Ascending aorta (tissue), 2 donors: ENCODE data around the gene TMEM40. TPM values are rescaled to one million over a fixed set of nuclear protein-coding genes. Genes with fewer than 3 reads are reported as not detected.

Experiments used
- DNase-seq, 2 donors: peaks; one replicate each; pipeline ENCODE4 v3.0.0-alpha.2; 2019; ENCODE audit warnings: low spot score in 2 of 2
- H3K27ac ChIP-seq, 2 donors: fragments of 200-600 bp; sonication (generic); one replicate each; pipeline ENCODE4 v1.5.1; 2016 to 2017; ENCODE audit warnings: mild to moderate bottlenecking in 1 of 2
- H3K27me3 ChIP-seq: fragments of 200-600 bp; sonication (generic); one replicate; pipeline ENCODE4 v1.5.1; 2017
- H3K36me3 ChIP-seq, 2 donors: fragments of 200-600 bp; sonication (generic); one replicate each; pipeline ENCODE4 v1.5.1; 2016
- H3K4me1 ChIP-seq, 2 donors: fragments of 200-600 bp; sonication (generic); one replicate each; pipeline ENCODE4 v1.5.1; 2016 to 2017; ENCODE audit warnings: mild to moderate bottlenecking in 1 of 2
- H3K4me3 ChIP-seq, 2 donors: fragments of 200-600 bp; sonication (generic); one replicate each; pipeline ENCODE4 v1.5.1; 2016 to 2017; ENCODE audit warnings: mild to moderate bottlenecking in 1 of 2
- H3K9me3 ChIP-seq, 2 donors: fragments of 200-600 bp; sonication (generic); one replicate each; pipeline ENCODE4 v1.5.1; 2016
- intact Hi-C: fragments of 100-400 bp; cut with DNase I; formaldehyde crosslinking; loops from one replicate; pipeline ENCODE4 v1.15.1; 2023
- total RNA-seq: library from RNA; depleted of rRNA; stranded (reverse); fragments of >200 nt; gene quantifications from one replicate; pipeline ENCODE4 v1.1.0, GENCODE V29; 2016
- TF ChIP-seq, protein P1 (sequence below), 3 experiments: fragments of 200-600 bp in 2 of 3; fragments of 450-650 bp in 1 of 3; sonication (generic) in 2 of 3; IDR thresholded peaks; one replicate each; pipeline ENCODE4 v1.5.1; 2016 to 2019; ENCODE audit warnings: antibody characterized with exemption in 3 of 3, mild to moderate bottlenecking in 1 of 3, moderate library complexity in 1 of 3

The TMEM40 gene
- total RNA-seq, 1 donor from 2014 or later, result not detected

DNA sequence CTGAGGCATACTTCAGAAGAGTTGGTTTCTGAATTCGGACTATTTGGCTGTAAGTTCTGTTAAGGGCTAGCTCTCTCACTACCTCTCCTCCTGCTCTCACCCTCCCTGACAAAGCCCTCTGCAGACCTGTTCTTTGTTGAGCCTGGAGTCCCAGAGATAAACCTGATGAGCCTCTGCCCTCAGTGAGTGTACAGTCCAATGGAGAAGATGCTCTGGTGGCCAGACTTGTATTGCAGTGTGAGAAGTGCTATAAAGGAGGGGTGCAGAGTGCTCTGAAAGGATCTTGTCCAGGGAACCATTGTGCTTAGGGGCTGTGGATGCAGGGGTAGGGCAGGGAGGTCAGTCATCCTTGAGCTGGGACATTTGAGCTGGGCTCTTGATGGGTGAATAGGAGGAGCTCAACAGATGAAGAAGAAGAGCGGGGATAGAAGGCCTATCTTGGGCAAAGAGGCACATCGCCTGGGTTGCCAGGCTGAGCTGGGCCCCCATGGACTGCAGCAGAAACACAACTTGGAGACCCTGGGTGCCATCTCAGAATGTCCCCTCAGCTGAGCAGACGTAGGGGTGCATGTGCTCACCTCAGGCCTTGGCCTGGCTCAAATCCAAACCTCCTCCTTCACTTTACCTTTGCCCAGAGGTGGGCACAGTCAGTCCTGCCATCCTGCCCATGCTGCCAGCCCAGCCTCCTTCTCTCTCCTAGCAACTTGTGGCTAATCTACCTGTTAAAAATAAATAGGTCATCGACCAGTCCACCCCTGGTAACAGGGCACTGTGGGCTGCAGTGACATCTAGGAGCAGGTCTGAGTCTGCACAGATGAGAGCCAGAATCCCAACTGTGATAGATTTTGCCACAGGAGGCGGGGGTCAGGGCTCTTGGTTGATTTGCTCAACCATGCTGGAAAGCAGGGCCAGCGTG lies 40.7 kb upstream of the TMEM40 start:
- H3K27ac ChIP-seq, result peak overlapping the region; percentile 93 to 95
- peaks cover 7 to 16% of the 10 kb centered on the region in 2 donors for H3K36me3 ChIP-seq
- intact Hi-C loops, result loop anchor here (5.0 kb wide), 2 partner anchors 93 to 242 kb away; partner anchors contain the start of gene MKRN2
- H3K27me3 ChIP-seq, result no peaks in the 10 kb centered on the region
- DNase-seq, result no peak
- TF ChIP-seq, protein P1, sequence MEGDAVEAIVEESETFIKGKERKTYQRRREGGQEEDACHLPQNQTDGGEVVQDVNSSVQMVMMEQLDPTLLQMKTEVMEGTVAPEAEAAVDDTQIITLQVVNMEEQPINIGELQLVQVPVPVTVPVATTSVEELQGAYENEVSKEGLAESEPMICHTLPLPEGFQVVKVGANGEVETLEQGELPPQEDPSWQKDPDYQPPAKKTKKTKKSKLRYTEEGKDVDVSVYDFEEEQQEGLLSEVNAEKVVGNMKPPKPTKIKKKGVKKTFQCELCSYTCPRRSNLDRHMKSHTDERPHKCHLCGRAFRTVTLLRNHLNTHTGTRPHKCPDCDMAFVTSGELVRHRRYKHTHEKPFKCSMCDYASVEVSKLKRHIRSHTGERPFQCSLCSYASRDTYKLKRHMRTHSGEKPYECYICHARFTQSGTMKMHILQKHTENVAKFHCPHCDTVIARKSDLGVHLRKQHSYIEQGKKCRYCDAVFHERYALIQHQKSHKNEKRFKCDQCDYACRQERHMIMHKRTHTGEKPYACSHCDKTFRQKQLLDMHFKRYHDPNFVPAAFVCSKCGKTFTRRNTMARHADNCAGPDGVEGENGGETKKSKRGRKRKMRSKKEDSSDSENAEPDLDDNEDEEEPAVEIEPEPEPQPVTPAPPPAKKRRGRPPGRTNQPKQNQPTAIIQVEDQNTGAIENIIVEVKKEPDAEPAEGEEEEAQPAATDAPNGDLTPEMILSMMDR (IDR thresholded peaks at IDR 0.05), result no peak
- H3K9me3 ChIP-seq, result no peaks in the 10 kb centered on the region
- H3K4me1 ChIP-seq, result peaks cover 3 to 13% of the 10 kb centered on the region in 2 donors
- no peak overlapping the region for H3K4me3 ChIP-seq

DNA sequence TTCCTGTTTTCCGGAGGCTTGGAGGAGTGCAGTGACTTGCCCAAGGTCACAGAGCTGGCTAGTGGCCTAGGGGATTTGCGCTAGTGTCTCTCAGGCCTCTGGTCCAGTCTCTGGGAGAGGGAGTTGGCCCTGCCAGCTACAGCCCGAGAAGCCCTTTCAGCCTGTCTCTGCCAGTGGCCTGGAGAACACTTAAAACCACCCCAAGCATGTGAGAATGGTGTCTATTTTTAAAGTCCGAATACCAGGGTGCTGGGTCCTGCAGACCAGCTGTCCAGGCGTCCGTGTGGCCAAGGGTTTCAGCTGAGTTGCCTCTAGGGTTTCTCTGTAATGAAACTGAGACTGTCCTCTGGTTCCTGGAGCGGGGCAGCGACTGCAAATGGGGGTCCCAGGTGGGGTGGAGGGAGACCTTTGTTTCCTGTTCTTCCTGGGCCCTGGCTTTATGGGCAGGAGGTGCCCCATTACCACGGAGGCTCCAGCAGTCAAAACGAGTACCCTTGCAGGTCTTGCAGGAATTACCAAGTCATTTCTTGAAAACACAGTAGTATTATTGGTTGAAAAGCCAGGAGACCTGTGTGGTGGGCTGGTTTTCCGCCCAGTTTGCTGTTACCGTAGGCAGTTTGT lies 39.6 kb upstream of the TMEM40 start:
- Histone ChIP-seq H3K9me3 (no peaks in the 10 kb centered on the region), H3K4me3 (peak overlapping the region in 1 of 2 donors; percentile 73), H3K4me1 (peaks cover 3 to 13% of the 10 kb centered on the region in 2 donors), H3K36me3 (peaks cover 5 to 6% of the 10 kb centered on the region in 2 donors), H3K27me3 (no peaks in the 10 kb centered on the region), H3K27ac (peak overlapping the region; percentile 93 to 95)
- intact Hi-C loops, result loop anchor here (5.0 kb wide), 2 partner anchors 94 to 241 kb away; partner anchors contain the start of gene MKRN2
- DNase-seq, result no peak
- TF ChIP-seq, protein P1 (IDR thresholded peaks at IDR 0.05), result no peak

DNA sequence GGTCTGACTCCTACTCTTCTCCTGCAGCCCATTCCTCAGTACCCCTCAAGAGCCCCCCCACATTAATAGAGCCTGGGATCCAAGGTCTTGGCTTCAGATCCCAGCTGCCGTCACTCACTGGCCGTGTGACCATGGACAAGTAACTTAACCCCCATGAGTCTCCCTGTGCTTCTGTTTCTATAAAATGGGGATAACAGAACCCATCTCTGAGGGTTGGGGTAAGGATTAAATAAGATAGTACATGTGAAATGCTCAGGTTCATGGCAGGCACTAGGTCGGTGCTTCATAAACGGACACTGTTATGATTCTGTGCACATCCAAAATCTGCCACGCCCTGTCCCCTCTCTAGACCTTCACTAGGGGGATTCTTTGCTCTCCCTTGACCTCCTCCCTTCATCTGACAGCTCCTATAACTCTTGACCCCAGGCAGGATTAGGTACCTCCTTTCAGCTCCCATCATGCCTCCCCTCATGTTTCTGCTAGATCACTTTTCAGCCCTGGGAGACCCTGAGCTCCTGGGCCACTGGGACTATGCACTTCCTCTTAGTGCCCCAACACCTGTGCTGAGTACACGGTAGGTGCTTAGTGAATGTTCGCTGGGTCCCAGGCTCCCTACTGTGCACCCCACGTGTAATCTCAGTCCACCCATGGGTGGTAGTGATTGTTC lies 39.0 kb upstream of the TMEM40 start:
- H3K27ac ChIP-seq, result peak overlapping the region; percentile 93 to 95
- H3K9me3 ChIP-seq, result no peaks in the 10 kb centered on the region
- H3K4me1 ChIP-seq, result peaks cover 3 to 13% of the 10 kb centered on the region in 2 donors
- TF ChIP-seq, protein P1 (IDR thresholded peaks at IDR 0.05), result no peak
- peak overlapping the region in 1 of 2 donors; percentile 73 for H3K4me3 ChIP-seq
- intact Hi-C loops, result loop anchor here (2.0 to 5.0 kb wide), 3 partner anchors 43 to 241 kb away; partner anchors contain the start of genes MKRN2 and RPL32
- no peak for DNase-seq
- H3K27me3 ChIP-seq, result no peaks in the 10 kb centered on the region
- no peaks in the 10 kb centered on the region for H3K36me3 ChIP-seq

DNA sequence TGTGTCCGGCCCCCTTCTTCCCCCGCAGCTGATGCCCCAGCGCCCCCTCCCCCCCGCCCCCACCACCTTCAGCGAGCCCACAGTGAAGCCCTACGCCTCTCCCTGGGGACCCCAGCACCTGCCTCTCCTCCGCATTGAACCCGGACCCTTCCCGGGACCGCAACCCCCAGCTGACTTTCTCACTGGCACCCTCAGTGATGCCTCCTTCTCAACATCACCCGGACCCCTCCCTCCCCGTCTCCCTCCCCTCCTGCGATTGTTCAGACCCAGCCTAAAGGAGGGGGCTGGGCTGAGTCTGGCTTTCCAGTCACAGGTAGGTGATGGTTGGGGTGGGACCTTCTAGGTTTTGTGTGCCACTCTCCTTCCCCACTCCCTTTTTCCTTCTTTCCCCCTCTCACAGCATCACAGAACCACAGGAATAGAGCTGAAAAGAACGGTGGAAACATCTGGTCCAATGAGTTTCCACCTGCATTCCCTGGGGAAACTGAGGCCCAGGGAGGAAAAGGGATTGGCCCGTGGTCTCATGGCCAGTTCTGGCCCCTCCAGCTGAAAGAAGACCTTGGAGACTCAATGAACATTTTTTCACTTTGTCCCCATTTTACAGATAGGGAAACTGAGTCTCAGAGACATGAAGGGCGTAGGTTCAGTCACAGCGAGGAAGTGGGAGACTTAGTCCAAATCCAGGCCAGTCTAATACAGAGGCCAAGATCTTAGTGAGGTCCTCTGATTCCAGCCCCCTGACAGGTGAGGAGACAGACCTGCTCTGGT lies 38.2 kb upstream of the TMEM40 start:
- Histone ChIP-seq H3K4me3 (peak overlapping the region; percentile 60 to 73), H3K4me1 (peaks cover 3 to 13% of the 10 kb centered on the region in 2 donors), H3K36me3 (no peaks in the 10 kb centered on the region), H3K9me3 (no peaks in the 10 kb centered on the region), H3K27ac (peak overlapping the region; percentile 93 to 95), H3K27me3 (no peaks in the 10 kb centered on the region)
- no peak for DNase-seq
- TF ChIP-seq, protein P1 (IDR thresholded peaks at IDR 0.05), result no peak
- intact Hi-C loops, result loop anchor here (2.0 to 5.0 kb wide), 3 partner anchors 43 to 240 kb away; partner anchors contain the start of genes MKRN2 and RPL32
